Measurements from ENCODE around the gene ITGA3. TPM values are rescaled to one million over a fixed set of nuclear protein-coding genes. Genes with fewer than 3 reads are reported as not detected.

ITGA3 gene
- polyA plus RNA-seq, 2 of the 4 experiments (the other 2 are of a cell fraction), result 141 to 268 TPM

- Histone ChIP-seq H3K9me3 (no peaks in the 10 kb centered on the region), H3K4me1 (peaks cover 67% of the 10 kb centered on the region), H3K4me3 (no peak overlapping the region), H3K4me2 (peak overlapping the region; percentile 29), H3K27ac (peak overlapping the region; percentile 57 to 92)
- ChIA-PET CTCF (interaction anchor here (0.7 to 7.0 kb wide), 10 partner anchors 10 to 488 kb away, joined by 3 to 63 read pairs (median 4); partner anchors contain the start of genes ITGA3 and PDK2), POLR2A (interaction anchor here (0.8 to 1.9 kb wide), 3 partner anchors 11 to 17 kb away, joined by 3 to 4 read pairs (median 4); partner anchors contain the start of gene ITGA3)
- peak in 1 of 2 experiments; percentile 79 for DNase-seq (ENCODE audit: low read depth in 1 of 2, low spot score in 1 of 2)
- 18% methylated on average over 4 of the region's 4 CpGs for WGBS (ENCODE audit: missing lambda C conversion rate)
- TF ChIP-seq MAFK (IDR thresholded peaks at IDR 0.05; ENCODE audit: partially characterized antibody) (no peak), GATA3 (IDR thresholded peaks at IDR 0.05; ENCODE audit: borderline replicate concordance) (no peak), ZC3H11A (IDR thresholded peaks at IDR 0.05) (no peak), FOSL2 (IDR thresholded peaks at IDR 0.05) (no peak), FOSL2 (CRISPR knock-in tag; IDR thresholded peaks at IDR 0.05) (peak; percentile 26; the same call in 1 of the 2 replicates), FOSB (CRISPR knock-in tag; IDR thresholded peaks at IDR 0.05) (no peak), MYC (IDR thresholded peaks at IDR 0.05; ENCODE audit: borderline replicate concordance, low read length) (no peak), HEYL (CRISPR knock-in tag; IDR thresholded peaks at IDR 0.05) (no peak), ZNF302 (CRISPR knock-in tag; IDR thresholded peaks at IDR 0.05) (no peak), ATOH8 (CRISPR knock-in tag; IDR thresholded peaks at IDR 0.05; ENCODE audit: low read depth) (peak; percentile 46; the same call in 1 of the 2 replicates), POLR2AphosphoS2 (conservative IDR thresholded peaks at IDR 0.05; ENCODE audit: low read length) (no peak), KDM5A (IDR thresholded peaks at IDR 0.05) (no peak), E2F6 (IDR thresholded peaks at IDR 0.05; ENCODE audit: borderline replicate concordance, low read depth) (no peak), ZSCAN20 (CRISPR knock-in tag; IDR thresholded peaks at IDR 0.05) (no peak), HMGXB4 (CRISPR knock-in tag; IDR thresholded peaks at IDR 0.05; ENCODE audit: borderline replicate concordance) (no peak), HOXB13 (CRISPR knock-in tag; IDR thresholded peaks at IDR 0.05; ENCODE audit: low read depth) (peak; percentile 44; the same call in 1 of the 2 replicates), SMC3 (IDR thresholded peaks at IDR 0.05) (no peak), EHMT2 (IDR thresholded peaks at IDR 0.05; ENCODE audit: low read depth) (no peak), FOXS1 (CRISPR knock-in tag; IDR thresholded peaks at IDR 0.05) (no peak), RFX5 (IDR thresholded peaks at IDR 0.05) (no peak), JUNB (IDR thresholded peaks at IDR 0.05) (no peak), TFCP2L1 (CRISPR knock-in tag; IDR thresholded peaks at IDR 0.05) (no peak), BHLHE40 (IDR thresholded peaks at IDR 0.05; ENCODE audit: low read depth, low read length) (no peak), EHF (CRISPR knock-in tag; IDR thresholded peaks at IDR 0.05) (no peak), HDAC2 (IDR thresholded peaks at IDR 0.05) (no peak), NFE2L2 (conservative IDR thresholded peaks at IDR 0.05; ENCODE audit: low read length) (no peak), RAD21 (conservative IDR thresholded peaks at IDR 0.05 in 1 of 2, IDR thresholded peaks at IDR 0.05 in 1 of 2) (no peak)
- TF ChIP-seq, protein P1, sequence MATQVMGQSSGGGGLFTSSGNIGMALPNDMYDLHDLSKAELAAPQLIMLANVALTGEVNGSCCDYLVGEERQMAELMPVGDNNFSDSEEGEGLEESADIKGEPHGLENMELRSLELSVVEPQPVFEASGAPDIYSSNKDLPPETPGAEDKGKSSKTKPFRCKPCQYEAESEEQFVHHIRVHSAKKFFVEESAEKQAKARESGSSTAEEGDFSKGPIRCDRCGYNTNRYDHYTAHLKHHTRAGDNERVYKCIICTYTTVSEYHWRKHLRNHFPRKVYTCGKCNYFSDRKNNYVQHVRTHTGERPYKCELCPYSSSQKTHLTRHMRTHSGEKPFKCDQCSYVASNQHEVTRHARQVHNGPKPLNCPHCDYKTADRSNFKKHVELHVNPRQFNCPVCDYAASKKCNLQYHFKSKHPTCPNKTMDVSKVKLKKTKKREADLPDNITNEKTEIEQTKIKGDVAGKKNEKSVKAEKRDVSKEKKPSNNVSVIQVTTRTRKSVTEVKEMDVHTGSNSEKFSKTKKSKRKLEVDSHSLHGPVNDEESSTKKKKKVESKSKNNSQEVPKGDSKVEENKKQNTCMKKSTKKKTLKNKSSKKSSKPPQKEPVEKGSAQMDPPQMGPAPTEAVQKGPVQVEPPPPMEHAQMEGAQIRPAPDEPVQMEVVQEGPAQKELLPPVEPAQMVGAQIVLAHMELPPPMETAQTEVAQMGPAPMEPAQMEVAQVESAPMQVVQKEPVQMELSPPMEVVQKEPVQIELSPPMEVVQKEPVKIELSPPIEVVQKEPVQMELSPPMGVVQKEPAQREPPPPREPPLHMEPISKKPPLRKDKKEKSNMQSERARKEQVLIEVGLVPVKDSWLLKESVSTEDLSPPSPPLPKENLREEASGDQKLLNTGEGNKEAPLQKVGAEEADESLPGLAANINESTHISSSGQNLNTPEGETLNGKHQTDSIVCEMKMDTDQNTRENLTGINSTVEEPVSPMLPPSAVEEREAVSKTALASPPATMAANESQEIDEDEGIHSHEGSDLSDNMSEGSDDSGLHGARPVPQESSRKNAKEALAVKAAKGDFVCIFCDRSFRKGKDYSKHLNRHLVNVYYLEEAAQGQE (IDR thresholded peaks at IDR 0.05), result no peak
- TF ChIP-seq, protein P2, sequence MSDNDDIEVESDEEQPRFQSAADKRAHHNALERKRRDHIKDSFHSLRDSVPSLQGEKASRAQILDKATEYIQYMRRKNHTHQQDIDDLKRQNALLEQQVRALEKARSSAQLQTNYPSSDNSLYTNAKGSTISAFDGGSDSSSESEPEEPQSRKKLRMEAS (IDR thresholded peaks at IDR 0.05), result peak; percentile 54; the same call in 1 of the 2 replicates
- TF ChIP-seq, protein P3, sequence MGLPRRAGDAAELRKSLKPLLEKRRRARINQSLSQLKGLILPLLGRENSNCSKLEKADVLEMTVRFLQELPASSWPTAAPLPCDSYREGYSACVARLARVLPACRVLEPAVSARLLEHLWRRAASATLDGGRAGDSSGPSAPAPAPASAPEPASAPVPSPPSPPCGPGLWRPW (IDR thresholded peaks at IDR 0.05), result no peak
- peak; percentile 36 for FAIRE-seq
- ATAC-seq, result peak; percentile 19 to 72; a peak in 4 of 6 replicates
These were observed 10.8 kb upstream of the ITGA3 start for GRCh38 chr17:50045154-50045553.

Measured in A549 (cell line).